ENCODE measurements around the gene METTL26.

DNA sequence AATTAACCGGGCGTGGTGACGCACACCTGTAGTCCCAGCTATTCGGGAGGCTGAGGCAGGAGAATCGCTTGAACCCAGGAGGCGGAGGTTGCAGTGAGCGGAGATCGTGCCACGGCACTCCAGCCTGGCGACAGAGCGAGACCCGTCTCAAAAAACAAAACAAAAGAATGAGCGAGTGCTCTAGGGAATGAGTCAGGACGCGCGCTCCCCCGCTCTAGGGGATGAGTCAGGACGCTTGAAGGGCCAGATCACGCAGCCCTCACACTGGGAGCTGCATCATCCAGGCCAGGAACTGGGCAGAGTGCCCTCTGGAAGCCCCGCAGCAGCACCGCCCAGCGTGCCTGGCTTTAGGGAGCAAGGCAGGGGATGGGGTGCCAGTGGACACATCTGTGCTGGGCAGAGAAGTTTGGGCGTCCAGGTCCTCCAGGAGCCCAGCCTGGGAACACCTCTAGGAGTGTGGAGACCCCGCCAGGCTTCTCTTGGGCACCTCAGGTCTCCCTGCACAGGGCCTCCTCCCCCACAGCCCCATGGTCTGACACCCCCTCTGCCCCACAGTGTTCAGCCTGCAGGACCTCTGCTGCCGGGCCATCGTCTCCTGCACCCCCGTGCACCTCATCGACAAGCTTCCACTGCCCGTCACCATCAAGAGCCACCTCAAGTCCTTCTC lies 9.2 kb downstream of the METTL26 start:
- TF ChIP-seq, protein P1, sequence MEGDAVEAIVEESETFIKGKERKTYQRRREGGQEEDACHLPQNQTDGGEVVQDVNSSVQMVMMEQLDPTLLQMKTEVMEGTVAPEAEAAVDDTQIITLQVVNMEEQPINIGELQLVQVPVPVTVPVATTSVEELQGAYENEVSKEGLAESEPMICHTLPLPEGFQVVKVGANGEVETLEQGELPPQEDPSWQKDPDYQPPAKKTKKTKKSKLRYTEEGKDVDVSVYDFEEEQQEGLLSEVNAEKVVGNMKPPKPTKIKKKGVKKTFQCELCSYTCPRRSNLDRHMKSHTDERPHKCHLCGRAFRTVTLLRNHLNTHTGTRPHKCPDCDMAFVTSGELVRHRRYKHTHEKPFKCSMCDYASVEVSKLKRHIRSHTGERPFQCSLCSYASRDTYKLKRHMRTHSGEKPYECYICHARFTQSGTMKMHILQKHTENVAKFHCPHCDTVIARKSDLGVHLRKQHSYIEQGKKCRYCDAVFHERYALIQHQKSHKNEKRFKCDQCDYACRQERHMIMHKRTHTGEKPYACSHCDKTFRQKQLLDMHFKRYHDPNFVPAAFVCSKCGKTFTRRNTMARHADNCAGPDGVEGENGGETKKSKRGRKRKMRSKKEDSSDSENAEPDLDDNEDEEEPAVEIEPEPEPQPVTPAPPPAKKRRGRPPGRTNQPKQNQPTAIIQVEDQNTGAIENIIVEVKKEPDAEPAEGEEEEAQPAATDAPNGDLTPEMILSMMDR (IDR thresholded peaks at IDR 0.05; ENCODE audit: insufficient read depth, low read length, poor library complexity, severe bottlenecking): no peak
- no peak for TF ChIP-seq EZH2phosphoT487 (conservative IDR thresholded peaks at IDR 0.05; ENCODE audit: low read length)
